HEK293 (cell line): Measurements from ENCODE around the gene IFNE.

Source experiments
- CTCF ChIA-PET: fragments of 350-600 bp; formaldehyde crosslinking; extraction: SDS; loops from one replicate; lab custom pipeline; 2021; ENCODE audit warnings: antibody characterized with exemption; lab: Yijun Ruan, JAX
- POLR2A ChIA-PET: fragments of 300-600 bp; formaldehyde crosslinking; extraction: SDS; loops from one replicate; lab custom pipeline; 2020; ENCODE audit warnings: antibody characterized with exemption, inconsistent platforms; lab: Yijun Ruan, JAX
- H3K27ac ChIP-seq: fragments of 200-500 bp; sonication (Bioruptor generic); 2 replicates; pipeline ENCODE4 v1.5.1; 2014; ENCODE audit warnings: low read depth, low read length, control low read depth, inconsistent platforms; ENCODE audit errors: extremely low read depth
- H3K36me3 ChIP-seq, 2 experiments: fragments of 200-500 bp in 1 of 2; sonication (Bioruptor generic) in 1 of 2; 1 replicate in 1 of 2; 2 replicates in 1 of 2; pipeline ENCODE4 v1.5.1; 2014 to 2017; ENCODE audit warnings: inconsistent platforms in 2 of 2, low read length in 2 of 2; ENCODE audit not compliant: control insufficient read depth in 2 of 2, insufficient read depth in 1 of 2
- H3K4me1 ChIP-seq: fragments of 200-500 bp; sonication (Bioruptor generic); 2 replicates; pipeline ENCODE4 v1.5.1; 2014; ENCODE audit warnings: mild to moderate bottlenecking, low read length, inconsistent platforms; ENCODE audit not compliant: control insufficient read depth, insufficient read depth
- H3K4me3 ChIP-seq: 2 replicates; pipeline ENCODE4 v1.5.1; 2011; ENCODE audit warnings: low read depth, mild to moderate bottlenecking, control low read depth, low read length, moderate library complexity
- H3K9me3 ChIP-seq: fragments of 200-500 bp; sonication (Bioruptor generic); 2 replicates; pipeline ENCODE4 v1.5.1; 2014; ENCODE audit warnings: low read depth, low read length, inconsistent platforms; ENCODE audit not compliant: control insufficient read depth, insufficient read depth
- EGR2 ChIP-seq: fragments of 450-650 bp; formaldehyde crosslinking; IDR thresholded peaks from 2 replicates; pipeline ENCODE4 v1.5.1; 2016; ENCODE audit warnings: low read depth, missing biosample characterization, missing genetic modification characterization
- GFI1B ChIP-seq: fragments of 450-650 bp; formaldehyde crosslinking; IDR thresholded peaks from 2 replicates; pipeline ENCODE4 v1.5.1; 2016; ENCODE audit warnings: missing biosample characterization, missing genetic modification characterization
- ZNF121 ChIP-seq: fragments of 450-650 bp; formaldehyde crosslinking; IDR thresholded peaks from 2 replicates; pipeline ENCODE4 v1.5.1; 2016; ENCODE audit warnings: missing biosample characterization, missing genetic modification characterization
- ZNF354C ChIP-seq: fragments of 450-650 bp; formaldehyde crosslinking; IDR thresholded peaks from 2 replicates; pipeline ENCODE4 v1.5.1; 2016; ENCODE audit warnings: missing biosample characterization, missing genetic modification characterization, low read depth, borderline replicate concordance
- ZNF530 ChIP-seq: fragments of 450-650 bp; formaldehyde crosslinking; IDR thresholded peaks from 2 replicates; pipeline ENCODE4 v1.5.1; 2016; ENCODE audit warnings: low read depth, missing biosample characterization, missing genetic modification characterization
- ZNF654 ChIP-seq: fragments of 450-650 bp; formaldehyde crosslinking; IDR thresholded peaks from 2 replicates; pipeline ENCODE4 v1.5.1; 2016; ENCODE audit warnings: low read depth, missing biosample characterization, missing genetic modification characterization
- ZNF660 ChIP-seq: fragments of 450-650 bp; IDR thresholded peaks from 2 replicates; pipeline ENCODE4 v1.5.1; 2018; ENCODE audit warnings: missing biosample characterization, mild to moderate bottlenecking, missing genetic modification characterization
- TF ChIP-seq, protein P1 (sequence below): fragments of 450-650 bp; formaldehyde crosslinking; IDR thresholded peaks from 2 replicates; pipeline ENCODE4 v1.5.1; 2016; ENCODE audit warnings: missing biosample characterization, missing genetic modification characterization
- TF ChIP-seq, protein P2 (sequence below): fragments of 450-650 bp; formaldehyde crosslinking; IDR thresholded peaks from 2 replicates; pipeline ENCODE4 v1.5.1; 2016; ENCODE audit warnings: missing biosample characterization, missing genetic modification characterization
- TF ChIP-seq, protein P3 (sequence below): fragments of 450-650 bp; formaldehyde crosslinking; IDR thresholded peaks from 2 replicates; pipeline ENCODE4 v1.5.1; 2017; ENCODE audit warnings: missing biosample characterization, missing genetic modification characterization
- TF ChIP-seq, protein P4 (sequence below): fragments of 450-650 bp; formaldehyde crosslinking; IDR thresholded peaks from 2 replicates; pipeline ENCODE4 v1.5.1; 2016; ENCODE audit warnings: missing biosample characterization, missing genetic modification characterization
- TF ChIP-seq, protein P5 (sequence below): fragments of 450-650 bp; IDR thresholded peaks from 2 replicates; pipeline ENCODE4 v1.5.1; 2018; ENCODE audit warnings: missing biosample characterization, mild to moderate bottlenecking, missing genetic modification characterization

IFNE gene

DNA sequence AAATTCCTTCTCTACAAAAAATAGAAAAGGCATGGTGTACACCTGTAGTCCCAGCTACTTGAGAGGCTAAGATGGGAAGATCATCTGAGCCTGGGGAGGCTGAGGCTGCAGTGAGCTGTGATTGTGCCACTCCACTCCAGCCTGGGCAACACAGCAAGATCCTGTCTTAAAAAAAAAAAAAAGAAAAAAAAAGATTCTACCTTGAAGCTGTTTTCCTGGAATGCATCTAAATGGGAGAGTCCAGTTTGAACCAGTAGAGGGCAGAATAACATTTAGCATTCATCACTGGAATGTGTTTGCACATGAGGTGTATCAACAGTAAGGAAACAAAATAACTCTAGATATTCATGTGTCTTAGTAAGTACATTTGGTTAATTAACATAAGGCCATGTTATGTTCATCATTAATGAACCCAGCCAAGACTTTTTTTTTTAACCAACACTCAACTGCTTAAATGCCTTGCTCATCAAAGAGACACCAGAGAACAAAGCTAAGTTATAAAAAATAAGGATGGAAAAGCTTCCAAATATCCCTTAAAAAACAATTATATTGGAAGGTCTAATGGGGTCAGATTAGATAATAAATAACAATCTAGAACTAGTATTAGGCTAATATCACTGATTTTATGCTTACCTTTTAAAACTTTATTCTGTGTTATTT is 16.1 kb downstream of the IFNE start:
- Histone ChIP-seq H3K9me3 (no peaks in the 10 kb centered on the region), H3K36me3 (no peaks in the 10 kb centered on the region)
- POLR2A ChIA-PET = interaction anchor here (1.1 kb wide), 1 partner anchor 93 kb away, joined by 7 read pairs; no protein-coding TSS in a partner anchor

DNA sequence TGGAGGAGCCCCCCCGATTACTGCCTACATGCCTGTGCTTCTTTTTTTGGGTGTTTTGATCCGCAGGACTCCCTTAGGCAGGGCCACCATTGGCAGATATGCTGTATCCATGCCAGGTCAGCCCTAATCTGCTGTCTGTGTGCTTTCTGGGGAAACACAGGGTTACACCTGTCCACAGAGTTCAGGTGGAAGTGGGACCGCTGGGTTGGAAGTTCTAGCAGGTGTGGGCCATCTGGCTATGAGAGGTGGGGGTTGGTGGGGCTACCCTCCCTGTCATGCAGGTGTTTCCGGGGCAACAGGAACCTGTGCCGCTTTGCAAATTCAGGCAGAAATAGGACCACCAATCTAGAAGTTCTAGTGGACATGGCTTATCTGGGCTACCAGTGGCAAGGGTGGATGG is 17.0 kb downstream of the IFNE start:
- POLR2A ChIA-PET = no interaction called here
- CTCF ChIA-PET = interaction anchor here (0.6 to 3.2 kb wide), 24 partner anchors 7 to 842 kb away, joined by 3 to 37 read pairs (median 5); no protein-coding TSS in a partner anchor
- Histone ChIP-seq H3K4me3 (no peak overlapping the region), H3K36me3 (no peaks in the 10 kb centered on the region), H3K4me1 (no peaks in the 10 kb centered on the region), H3K27ac (no peak overlapping the region), H3K9me3 (no peaks in the 10 kb centered on the region)
- TF ChIP-seq EGR2 (tag by site-specific recombination) (no peak), ZNF530 (tag by site-specific recombination) (no peak), GFI1B (tag by site-specific recombination) (no peak), ZNF354C (tag by site-specific recombination) (no peak)
- TF ChIP-seq, protein P1, sequence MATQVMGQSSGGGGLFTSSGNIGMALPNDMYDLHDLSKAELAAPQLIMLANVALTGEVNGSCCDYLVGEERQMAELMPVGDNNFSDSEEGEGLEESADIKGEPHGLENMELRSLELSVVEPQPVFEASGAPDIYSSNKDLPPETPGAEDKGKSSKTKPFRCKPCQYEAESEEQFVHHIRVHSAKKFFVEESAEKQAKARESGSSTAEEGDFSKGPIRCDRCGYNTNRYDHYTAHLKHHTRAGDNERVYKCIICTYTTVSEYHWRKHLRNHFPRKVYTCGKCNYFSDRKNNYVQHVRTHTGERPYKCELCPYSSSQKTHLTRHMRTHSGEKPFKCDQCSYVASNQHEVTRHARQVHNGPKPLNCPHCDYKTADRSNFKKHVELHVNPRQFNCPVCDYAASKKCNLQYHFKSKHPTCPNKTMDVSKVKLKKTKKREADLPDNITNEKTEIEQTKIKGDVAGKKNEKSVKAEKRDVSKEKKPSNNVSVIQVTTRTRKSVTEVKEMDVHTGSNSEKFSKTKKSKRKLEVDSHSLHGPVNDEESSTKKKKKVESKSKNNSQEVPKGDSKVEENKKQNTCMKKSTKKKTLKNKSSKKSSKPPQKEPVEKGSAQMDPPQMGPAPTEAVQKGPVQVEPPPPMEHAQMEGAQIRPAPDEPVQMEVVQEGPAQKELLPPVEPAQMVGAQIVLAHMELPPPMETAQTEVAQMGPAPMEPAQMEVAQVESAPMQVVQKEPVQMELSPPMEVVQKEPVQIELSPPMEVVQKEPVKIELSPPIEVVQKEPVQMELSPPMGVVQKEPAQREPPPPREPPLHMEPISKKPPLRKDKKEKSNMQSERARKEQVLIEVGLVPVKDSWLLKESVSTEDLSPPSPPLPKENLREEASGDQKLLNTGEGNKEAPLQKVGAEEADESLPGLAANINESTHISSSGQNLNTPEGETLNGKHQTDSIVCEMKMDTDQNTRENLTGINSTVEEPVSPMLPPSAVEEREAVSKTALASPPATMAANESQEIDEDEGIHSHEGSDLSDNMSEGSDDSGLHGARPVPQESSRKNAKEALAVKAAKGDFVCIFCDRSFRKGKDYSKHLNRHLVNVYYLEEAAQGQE (tag by site-specific recombination) = no peak

More for the DNA sequence above, 16.1 kb downstream of the IFNE start:
- TF ChIP-seq ZNF660 = 0 out of 2 replicates have a peak, but pooled peaks have one; percentile 35
- TF ChIP-seq, protein P2, sequence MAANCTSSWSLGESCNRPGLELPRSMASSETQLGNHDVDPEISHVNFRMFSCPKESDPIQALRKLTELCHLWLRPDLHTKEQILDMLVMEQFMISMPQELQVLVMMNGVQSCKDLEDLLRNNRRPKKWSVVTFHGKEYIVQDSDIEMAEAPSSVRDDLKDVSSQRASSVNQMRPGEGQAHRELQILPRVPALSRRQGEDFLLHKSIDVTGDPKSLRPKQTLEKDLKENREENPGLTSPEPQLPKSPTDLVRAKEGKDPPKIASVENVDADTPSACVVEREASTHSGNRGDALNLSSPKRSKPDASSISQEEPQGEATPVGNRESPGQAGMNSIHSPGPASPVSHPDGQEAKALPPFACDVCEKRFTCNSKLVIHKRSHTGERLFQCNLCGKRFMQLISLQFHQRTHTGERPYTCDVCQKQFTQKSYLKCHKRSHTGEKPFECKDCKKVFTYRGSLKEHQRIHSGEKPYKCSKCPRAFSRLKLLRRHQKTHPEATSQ = no peak
- TF ChIP-seq, protein P3, sequence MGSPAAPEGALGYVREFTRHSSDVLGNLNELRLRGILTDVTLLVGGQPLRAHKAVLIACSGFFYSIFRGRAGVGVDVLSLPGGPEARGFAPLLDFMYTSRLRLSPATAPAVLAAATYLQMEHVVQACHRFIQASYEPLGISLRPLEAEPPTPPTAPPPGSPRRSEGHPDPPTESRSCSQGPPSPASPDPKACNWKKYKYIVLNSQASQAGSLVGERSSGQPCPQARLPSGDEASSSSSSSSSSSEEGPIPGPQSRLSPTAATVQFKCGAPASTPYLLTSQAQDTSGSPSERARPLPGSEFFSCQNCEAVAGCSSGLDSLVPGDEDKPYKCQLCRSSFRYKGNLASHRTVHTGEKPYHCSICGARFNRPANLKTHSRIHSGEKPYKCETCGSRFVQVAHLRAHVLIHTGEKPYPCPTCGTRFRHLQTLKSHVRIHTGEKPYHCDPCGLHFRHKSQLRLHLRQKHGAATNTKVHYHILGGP (tag by site-specific recombination) = 0 out of 2 replicates have a peak, but pooled peaks have one; percentile 27
- TF ChIP-seq, protein P4, sequence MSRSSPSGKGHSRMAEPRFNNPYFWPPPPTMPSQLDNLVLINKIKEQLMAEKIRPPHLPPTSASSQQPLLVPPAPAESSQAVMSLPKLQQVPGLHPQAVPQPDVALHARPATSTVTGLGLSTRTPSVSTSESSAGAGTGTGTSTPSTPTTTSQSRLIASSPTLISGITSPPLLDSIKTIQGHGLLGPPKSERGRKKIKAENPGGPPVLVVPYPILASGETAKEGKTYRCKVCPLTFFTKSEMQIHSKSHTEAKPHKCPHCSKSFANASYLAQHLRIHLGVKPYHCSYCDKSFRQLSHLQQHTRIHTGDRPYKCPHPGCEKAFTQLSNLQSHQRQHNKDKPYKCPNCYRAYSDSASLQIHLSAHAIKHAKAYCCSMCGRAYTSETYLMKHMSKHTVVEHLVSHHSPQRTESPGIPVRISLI (tag by site-specific recombination) = 0 out of 2 replicates have a peak, but pooled peaks have one; percentile 38
- TF ChIP-seq, protein P5, sequence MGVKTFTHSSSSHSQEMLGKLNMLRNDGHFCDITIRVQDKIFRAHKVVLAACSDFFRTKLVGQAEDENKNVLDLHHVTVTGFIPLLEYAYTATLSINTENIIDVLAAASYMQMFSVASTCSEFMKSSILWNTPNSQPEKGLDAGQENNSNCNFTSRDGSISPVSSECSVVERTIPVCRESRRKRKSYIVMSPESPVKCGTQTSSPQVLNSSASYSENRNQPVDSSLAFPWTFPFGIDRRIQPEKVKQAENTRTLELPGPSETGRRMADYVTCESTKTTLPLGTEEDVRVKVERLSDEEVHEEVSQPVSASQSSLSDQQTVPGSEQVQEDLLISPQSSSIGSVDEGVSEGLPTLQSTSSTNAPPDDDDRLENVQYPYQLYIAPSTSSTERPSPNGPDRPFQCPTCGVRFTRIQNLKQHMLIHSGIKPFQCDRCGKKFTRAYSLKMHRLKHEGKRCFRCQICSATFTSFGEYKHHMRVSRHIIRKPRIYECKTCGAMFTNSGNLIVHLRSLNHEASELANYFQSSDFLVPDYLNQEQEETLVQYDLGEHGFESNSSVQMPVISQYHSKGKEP (tag by site-specific recombination) = no peak
- TF ChIP-seq ZNF121 (tag by site-specific recombination) = 0 out of 2 replicates have a peak, but pooled peaks have one; percentile 37
- peak; percentile 94 for TF ChIP-seq ZNF654 (tag by site-specific recombination)
- H3K4me1 ChIP-seq = no peaks in the 10 kb centered on the region
- H3K27ac ChIP-seq = no peak overlapping the region
- CTCF ChIA-PET = interaction anchor here (0.6 to 3.2 kb wide), 52 partner anchors 8 to 955 kb away, joined by 3 to 37 read pairs (median 4); no protein-coding TSS in a partner anchor
- no peak overlapping the region for H3K4me3 ChIP-seq
